Measurements from ENCODE around the gene STAM2. TPM values are rescaled to one million over a fixed set of nuclear protein-coding genes. Genes with fewer than 3 reads are reported as not detected.
"Not testable (repeated sequence)": the region's sequence is repeated elsewhere in the genome, so short reads cannot be mapped to it uniquely, and the experiment has no call there.

The STAM2 gene
- polyA plus RNA-seq, 6 donors from 2014 or later: 2.8 to 9.8 (median 7.6) TPM

DNA sequence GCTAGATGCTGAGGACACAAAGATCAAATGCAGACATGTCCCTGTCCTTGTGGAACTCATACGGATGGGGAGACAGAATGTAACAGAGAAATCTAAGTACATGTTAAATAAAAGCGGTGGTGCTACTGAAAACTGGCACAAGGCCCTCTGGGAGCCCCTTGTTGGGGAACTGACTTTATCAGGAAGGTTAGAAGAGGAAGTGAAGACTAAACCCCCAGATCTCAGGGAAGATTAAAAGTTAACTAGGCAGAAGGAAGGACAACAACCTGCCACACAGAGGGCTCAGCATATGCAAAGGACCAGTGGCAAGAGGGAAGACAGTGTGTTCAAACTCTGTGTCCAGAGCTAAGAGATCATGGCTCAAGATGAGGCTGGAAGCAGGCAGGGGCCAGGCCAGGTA lies 81.5 kb downstream of the STAM2 start:
- no peak for ATAC-seq (ENCODE audit: low read depth in 2 of 2)
- Mint-ChIP-seq H3K9me3 (no peaks in the 10 kb centered on the region), H3K27me3 (peaks cover 10 to 18% (median 16%) of the 10 kb centered on the region in 3 donors), H3K4me1 (peaks cover 7 to 19% (median 11%) of the 10 kb centered on the region in 3 donors), H3K27ac (no peak overlapping the region), H3K36me3 (no peaks in the 10 kb centered on the region), H3K4me3 (no peak overlapping the region)
- no peak for DNase-seq

GRCh38 chr2:152093464-152093863 lies 82.1 kb downstream of the STAM2 start:
- Mint-ChIP-seq H3K4me1 (peaks cover 7 to 14% (median 11%) of the 10 kb centered on the region in 3 donors), H3K36me3 (no peaks in the 10 kb centered on the region), H3K4me3 (no peak overlapping the region), H3K9me3 (no peaks in the 10 kb centered on the region), H3K27ac (no peak overlapping the region), H3K27me3 (peaks cover 10 to 14% (median 13%) of the 10 kb centered on the region in 3 donors)
- no peak for DNase-seq
- no peak for ATAC-seq (ENCODE audit: low read depth in 2 of 2)

DNA sequence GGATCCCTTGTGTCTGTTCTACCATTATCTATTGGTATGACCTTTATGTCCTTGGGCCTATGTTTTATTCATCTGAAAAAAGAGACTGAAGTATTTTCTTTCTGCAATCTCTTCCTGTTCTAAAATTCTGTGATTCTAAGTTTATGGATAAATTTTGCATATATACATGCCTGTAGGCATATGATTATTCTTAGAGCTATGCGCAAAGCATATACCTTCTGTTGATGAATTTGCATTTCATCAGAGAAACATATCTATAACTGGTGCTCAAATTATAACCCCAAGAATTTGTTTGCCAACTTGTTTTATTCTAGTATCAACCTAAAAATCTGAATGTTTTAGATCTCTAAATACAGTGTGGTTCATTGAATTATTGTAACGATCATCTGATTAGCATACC lies 83.5 kb downstream of the STAM2 start:
- ATAC-seq (ENCODE audit: low read depth in 2 of 2) (no peak), DNase-seq (no peak)
- peaks cover 0 to under 1% (median under 1%) of the 10 kb centered on the region in 3 donors for H3K27me3 Mint-ChIP-seq
- H3K4me1 Mint-ChIP-seq: peaks cover 0 to under 1% (median under 1%) of the 10 kb centered on the region in 3 donors
- H3K9me3 Mint-ChIP-seq: no peaks in the 10 kb centered on the region
- no peak overlapping the region for H3K4me3 Mint-ChIP-seq
- H3K36me3 Mint-ChIP-seq: no peaks in the 10 kb centered on the region
- no peak overlapping the region for H3K27ac Mint-ChIP-seq

DNA sequence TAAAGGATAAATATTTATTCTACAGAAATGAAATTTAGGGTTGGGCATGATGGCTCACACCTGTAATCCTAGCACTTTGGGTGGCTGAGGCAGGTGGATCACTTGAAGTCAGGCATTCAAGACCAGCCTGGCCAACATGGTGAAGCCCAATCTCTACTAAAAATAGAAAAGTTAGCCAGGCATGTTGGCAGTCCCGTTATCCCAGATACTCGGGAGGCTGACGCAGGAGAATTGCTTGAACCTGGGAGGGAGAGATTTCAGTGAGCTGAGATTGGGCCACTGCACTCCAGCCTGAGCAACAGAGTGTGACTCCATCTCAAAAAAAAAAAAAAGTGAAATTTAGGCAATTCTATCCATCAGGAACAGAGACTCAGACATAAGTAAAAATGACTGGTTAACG lies 84.8 kb downstream of the STAM2 start:
- H3K27ac Mint-ChIP-seq; H3K27me3 Mint-ChIP-seq; H3K9me3 Mint-ChIP-seq; DNase-seq; H3K4me3 Mint-ChIP-seq; H3K4me1 Mint-ChIP-seq; ATAC-seq (ENCODE audit: low read depth in 2 of 2); H3K36me3 Mint-ChIP-seq: not testable (repeated sequence)

GRCh38 chr2:152089238-152089637 lies 86.3 kb downstream of the STAM2 start:
- no peak overlapping the region for H3K27ac Mint-ChIP-seq
- no peaks in the 10 kb centered on the region for H3K9me3 Mint-ChIP-seq
- ATAC-seq (ENCODE audit: low read depth in 2 of 2) (no peak), DNase-seq (no peak)
- no peaks in the 10 kb centered on the region for H3K27me3 Mint-ChIP-seq
- H3K4me3 Mint-ChIP-seq: no peak overlapping the region
- H3K4me1 Mint-ChIP-seq: no peaks in the 10 kb centered on the region
- H3K36me3 Mint-ChIP-seq: no peaks in the 10 kb centered on the region

GRCh38 chr2:152088006-152088405 lies 87.6 kb downstream of the STAM2 start:
- Mint-ChIP-seq H3K4me3 (peak overlapping the region in 1 of 8 donors; percentile 40), H3K4me1 (no peaks in the 10 kb centered on the region), H3K27me3 (no peaks in the 10 kb centered on the region), H3K9me3 (no peaks in the 10 kb centered on the region), H3K36me3 (no peaks in the 10 kb centered on the region), H3K27ac (no peak overlapping the region)
- DNase-seq: no peak
- no peak for ATAC-seq (ENCODE audit: low read depth in 2 of 2)

GRCh38 chr2:152086231-152086630 lies 89.3 kb downstream of the STAM2 start:
- Mint-ChIP-seq H3K36me3 (no peaks in the 10 kb centered on the region), H3K9me3 (no peaks in the 10 kb centered on the region), H3K4me3 (no peak overlapping the region), H3K27me3 (no peaks in the 10 kb centered on the region), H3K4me1 (no peaks in the 10 kb centered on the region), H3K27ac (no peak overlapping the region)
- DNase-seq (no peak), ATAC-seq (ENCODE audit: low read depth in 2 of 2) (no peak)

- H3K36me3 Mint-ChIP-seq: peaks cover 0 to 5% of the 10 kb centered on the region in 2 donors
- H3K27ac Mint-ChIP-seq: no peak overlapping the region
- no peak for ATAC-seq (ENCODE audit: low read depth in 2 of 2)
- no peak overlapping the region for H3K4me3 Mint-ChIP-seq
- DNase-seq: no peak
- H3K9me3 Mint-ChIP-seq: peaks cover 0 to 2% (median 0%) of the 10 kb centered on the region in 7 donors
- H3K4me1 Mint-ChIP-seq: no peaks in the 10 kb centered on the region
- no peaks in the 10 kb centered on the region for H3K27me3 Mint-ChIP-seq
Measured at GRCh38 chr2:152084076-152084475, 91.5 kb downstream of the STAM2 start.

DNA sequence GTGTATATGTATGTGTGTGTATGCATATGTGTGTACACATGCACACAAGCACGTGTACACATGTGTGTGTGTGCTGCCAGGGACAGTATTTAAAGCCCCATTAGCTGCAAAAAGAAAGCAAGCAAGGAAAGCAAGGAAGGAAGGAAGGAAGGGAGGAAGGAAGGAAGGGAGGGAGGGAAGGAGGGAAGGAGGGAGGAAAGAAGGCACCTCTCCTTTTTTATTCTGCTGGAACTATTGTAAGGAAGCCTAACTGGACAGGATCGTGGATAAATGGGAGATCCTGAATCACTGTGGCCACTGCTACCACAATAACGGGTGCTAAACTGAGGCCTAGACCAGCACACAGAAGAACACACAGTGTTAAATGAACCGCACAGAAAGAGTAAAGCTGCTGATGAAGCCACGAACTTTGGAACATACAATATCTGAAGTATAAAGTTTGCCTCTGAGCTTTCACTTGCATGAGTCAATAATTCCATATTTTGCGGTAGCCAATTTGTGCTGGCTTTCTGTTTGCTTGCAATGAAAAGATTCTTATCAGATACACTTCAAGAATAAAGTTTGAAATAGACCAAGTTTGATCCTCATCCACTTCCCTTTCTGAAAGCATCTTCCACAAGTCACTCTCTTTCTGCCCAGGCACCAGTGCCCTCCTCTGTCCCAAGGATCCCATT lies 92.2 kb downstream of the STAM2 start:
- H3K27ac Mint-ChIP-seq: no peak overlapping the region
- DNase-seq (no peak), ATAC-seq (ENCODE audit: low read depth in 2 of 2) (no peak)
- no peaks in the 10 kb centered on the region for H3K27me3 Mint-ChIP-seq
- no peaks in the 10 kb centered on the region for H3K4me1 Mint-ChIP-seq
- H3K9me3 Mint-ChIP-seq: peaks cover 0 to 3% (median 0%) of the 10 kb centered on the region in 7 donors
- no peak overlapping the region for H3K4me3 Mint-ChIP-seq
- peaks cover 0 to 5% of the 10 kb centered on the region in 2 donors for H3K36me3 Mint-ChIP-seq

- Mint-ChIP-seq H3K4me1 (no peaks in the 10 kb centered on the region), H3K36me3 (peaks cover 0 to 5% of the 10 kb centered on the region in 2 donors), H3K27me3 (no peaks in the 10 kb centered on the region), H3K9me3 (peaks cover 0 to 9% (median 2%) of the 10 kb centered on the region in 7 donors), H3K27ac (no peak overlapping the region), H3K4me3 (no peak overlapping the region)
- DNase-seq (no peak), ATAC-seq (ENCODE audit: low read depth in 2 of 2) (no peak)
Measured at GRCh38 chr2:152078662-152079061, 96.9 kb downstream of the STAM2 start.

- ATAC-seq (ENCODE audit: low read depth in 2 of 2) (no peak), DNase-seq (no peak)
- Mint-ChIP-seq H3K36me3 (peaks cover 0 to 5% of the 10 kb centered on the region in 2 donors), H3K9me3 (peaks cover 0 to 9% (median 2%) of the 10 kb centered on the region in 7 donors), H3K4me1 (no peaks in the 10 kb centered on the region), H3K27ac (peak overlapping the region in 1 of 6 donors; percentile 13), H3K27me3 (no peaks in the 10 kb centered on the region), H3K4me3 (no peak overlapping the region)
Measured at GRCh38 chr2:152078023-152078422, 97.5 kb downstream of the STAM2 start.

GRCh38 chr2:152075461-152076050 lies 100.0 kb downstream of the STAM2 start:
- Mint-ChIP-seq H3K9me3 (peaks cover 0 to 9% (median 0%) of the 10 kb centered on the region in 7 donors), H3K27ac (peak overlapping the region in 1 of 6 donors; percentile 54), H3K4me3 (no peak overlapping the region), H3K27me3 (no peaks in the 10 kb centered on the region), H3K36me3 (no peaks in the 10 kb centered on the region), H3K4me1 (peaks cover 4 to 10% (median 10%) of the 10 kb centered on the region in 3 donors)
- no peak for DNase-seq
- no peak for ATAC-seq (ENCODE audit: low read depth in 2 of 2)

DNA sequence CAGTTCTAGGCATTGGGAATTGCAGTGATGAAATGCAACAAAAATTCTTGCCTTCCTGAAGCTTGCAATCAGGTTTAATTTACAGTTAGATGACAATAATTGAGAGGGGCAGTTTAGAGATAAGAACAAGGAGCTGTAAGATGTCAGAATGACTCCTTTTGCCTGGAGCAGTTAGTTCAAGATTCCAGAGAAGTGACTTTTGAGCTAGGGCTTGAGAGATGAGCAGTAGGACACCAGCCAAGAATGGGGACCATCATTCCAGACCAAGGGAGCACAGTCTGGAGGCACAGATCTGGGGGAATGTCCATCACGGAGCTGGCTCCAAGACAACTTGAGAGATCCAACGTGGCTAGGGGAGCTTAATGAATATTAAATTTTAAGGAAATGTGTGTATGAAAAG lies 103.6 kb downstream of the STAM2 start:
- H3K4me3 Mint-ChIP-seq: peak overlapping the region in 1 of 8 donors; percentile 7
- peaks cover 0 to 9% (median 0%) of the 10 kb centered on the region in 7 donors for H3K9me3 Mint-ChIP-seq
- no peaks in the 10 kb centered on the region for H3K27me3 Mint-ChIP-seq
- peak overlapping the region in 1 of 6 donors; percentile 83 for H3K27ac Mint-ChIP-seq
- DNase-seq (no peak), ATAC-seq (ENCODE audit: low read depth in 2 of 2) (no peak)
- peaks cover 4 to 14% (median 10%) of the 10 kb centered on the region in 3 donors for H3K4me1 Mint-ChIP-seq
- no peaks in the 10 kb centered on the region for H3K36me3 Mint-ChIP-seq

- Mint-ChIP-seq H3K27ac (peak overlapping the region in 1 of 6 donors; percentile 59), H3K4me1 (peaks cover 4 to 14% (median 10%) of the 10 kb centered on the region in 3 donors), H3K27me3 (no peaks in the 10 kb centered on the region), H3K4me3 (no peak overlapping the region), H3K36me3 (no peaks in the 10 kb centered on the region), H3K9me3 (peaks cover 0 to 9% (median 0%) of the 10 kb centered on the region in 7 donors)
- no peak for DNase-seq
- no peak for ATAC-seq (ENCODE audit: low read depth in 2 of 2)
Measured at GRCh38 chr2:152071518-152071917, 104.0 kb downstream of the STAM2 start.

All from naive B cell (primary cell).